ENCODE results near the gene GAPDH. TPM values are rescaled to one million over a fixed set of nuclear protein-coding genes. Genes with fewer than 3 reads are reported as not detected.
"Not testable (repeated sequence)": the region's sequence is repeated elsewhere in the genome, so short reads cannot be mapped to it uniquely, and the experiment has no call there.

The GAPDH gene
- total and polyA plus RNA-seq, 2 donors (not counting 1 experiment from before 2014, with no cell fraction given) = 499 to 951 TPM

DNA sequence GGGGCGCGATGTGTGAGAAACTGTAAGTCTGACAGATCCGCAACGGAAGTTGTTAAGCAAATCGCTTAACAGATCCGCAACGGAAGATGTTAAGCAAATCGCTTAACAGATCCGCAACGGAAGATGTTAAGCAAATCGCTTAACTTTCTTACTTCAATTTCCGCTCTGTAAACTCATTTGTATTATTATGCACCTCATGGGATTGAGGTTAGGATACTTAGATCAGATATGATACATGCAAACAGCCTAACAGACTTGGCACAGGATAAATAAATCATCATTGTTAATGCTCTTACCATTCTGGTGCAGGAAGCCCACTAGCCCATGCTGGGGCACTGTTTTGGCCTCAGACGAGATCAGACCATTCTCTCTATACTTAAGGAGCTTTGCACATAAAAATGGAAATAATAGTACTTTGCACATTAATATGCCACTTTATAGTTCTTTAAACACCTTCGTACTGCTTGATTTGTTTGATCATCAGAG, 40.0 kb upstream of the GAPDH start:
- no peaks in the 10 kb centered on the region for H3K27me3 ChIP-seq (replicated peaks in 1 of 4; ENCODE audit: control extremely low read depth in 1 of 4, control insufficient read depth in 3 of 4, insufficient read depth in 4 of 4, low read length in 3 of 4)
- Mint-ChIP-seq H3K27me3 (no peaks in the 10 kb centered on the region), H3K4me3 (peak overlapping the region; percentile 98), H3K27ac (peak overlapping the region; percentile 93), H3K4me1 (peaks cover 31% of the 10 kb centered on the region), H3K9me3 (ENCODE audit: insufficient read depth) (no peaks in the 10 kb centered on the region)
- no peaks in the 10 kb centered on the region for H3K9me3 ChIP-seq (ENCODE audit: control extremely low read depth in 1 of 3, control insufficient read depth in 2 of 3, insufficient read depth in 1 of 3, low read length in 2 of 3)
- POLR2A ChIA-PET = interaction anchor here (0.6 to 4.8 kb wide), 3 partner anchors 10 to 70 kb away, joined by 3 to 46 read pairs (median 4); partner anchors contain the start of gene VAMP1
- H2AFZ ChIP-seq (ENCODE audit: insufficient read depth, low read depth, low read length, poor library complexity, severe bottlenecking) = peak overlapping the region; percentile 96
- H3K36me3 ChIP-seq (replicated peaks in 1 of 2; ENCODE audit: control extremely low read depth in 1 of 2, control insufficient read depth in 1 of 2, extremely low read depth in 1 of 2, insufficient read depth in 2 of 2, low read length in 1 of 2) = peaks cover 2 to 29% of the 10 kb centered on the region in 2 experiments
- H4K20me1 ChIP-seq (ENCODE audit: control insufficient read depth, insufficient read depth, low read length, poor library complexity, severe bottlenecking) = no peaks in the 10 kb centered on the region
- CTCF ChIA-PET = interaction anchor here (1.1 to 3.4 kb wide), 3 partner anchors 40 to 70 kb away, joined by 3 to 24 read pairs (median 13); partner anchors contain the start of gene GAPDH
- H3K79me2 ChIP-seq (ENCODE audit: control insufficient read depth, insufficient read depth, low read length) = peaks cover 25% of the 10 kb centered on the region
- intact Hi-C loops (cut with micrococcal nuclease) = no loop called here
- WGBS (ENCODE audit: insufficient coverage) = 0% methylated on average over 4 of the region's 14 CpGs
- peak overlapping the region; percentile 68 to 95 (median 81) for H3K4me3 ChIP-seq (ENCODE audit: control extremely low read depth in 1 of 5, extremely low read depth in 1 of 5, insufficient read depth in 1 of 5, low read depth in 2 of 5, low read length in 4 of 5)
- DNase-seq (no peak), ATAC-seq (ENCODE audit: low read depth) (peak; percentile 19)
- TF ChIP-seq CTCF (IDR thresholded peaks at IDR 0.05) (no peak), EZH2 (IDR thresholded peaks at IDR 0.05; ENCODE audit: borderline replicate concordance, insufficient read depth, low read depth, low read length, poor library complexity, severe bottlenecking) (no peak)
- peaks cover 22 to 27% of the 10 kb centered on the region in 2 donors for H3K4me1 ChIP-seq (ENCODE audit: control insufficient read depth in 2 of 2, insufficient read depth in 2 of 2, low read length in 2 of 2)
- peak overlapping the region; percentile 89 for H3K4me2 ChIP-seq (replicated peaks; ENCODE audit: low read depth, low read length, poor library complexity, severe bottlenecking)
- H3K27ac ChIP-seq (ENCODE audit: low read length in 2 of 2) = peak overlapping the region; percentile 35 to 46
- peak overlapping the region; percentile 94 for H3K9ac ChIP-seq (ENCODE audit: low read length)

DNA sequence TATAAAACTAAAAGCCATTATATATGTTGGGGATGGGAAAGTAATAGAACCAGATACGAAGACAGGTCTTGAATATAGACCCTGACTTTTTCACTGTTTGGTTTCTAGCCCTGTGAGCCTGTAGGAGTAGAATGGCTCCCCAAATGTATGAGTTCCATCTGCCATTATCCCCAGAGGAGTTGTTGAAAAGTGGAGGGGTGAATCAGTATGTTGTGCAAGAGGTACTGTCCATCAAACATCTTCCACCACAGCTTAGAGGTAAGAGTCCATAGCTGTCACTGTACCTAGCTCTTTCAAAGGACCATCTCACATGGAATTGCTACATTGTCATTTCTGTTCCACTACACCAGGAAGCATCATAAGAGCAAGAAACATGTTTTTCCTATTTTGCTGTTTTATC, 39.3 kb upstream of the GAPDH start:
- Histone ChIP-seq H3K4me2 (replicated peaks; ENCODE audit: low read depth, low read length, poor library complexity, severe bottlenecking) (peak overlapping the region; percentile 89), H3K4me3 (ENCODE audit: control extremely low read depth in 1 of 5, extremely low read depth in 1 of 5, insufficient read depth in 1 of 5, low read depth in 2 of 5, low read length in 4 of 5) (peak overlapping the region in 3 of 5 experiments; percentile 80 to 95 (median 95)), H3K4me1 (ENCODE audit: control insufficient read depth in 2 of 2, insufficient read depth in 2 of 2, low read length in 2 of 2) (peaks cover 22 to 27% of the 10 kb centered on the region in 2 donors), H3K27ac (ENCODE audit: low read length in 2 of 2) (peak overlapping the region in 1 of 2 donors; percentile 46), H3K27me3 (replicated peaks in 1 of 4; ENCODE audit: control extremely low read depth in 1 of 4, control insufficient read depth in 3 of 4, insufficient read depth in 4 of 4, low read length in 3 of 4) (no peaks in the 10 kb centered on the region), H2AFZ (ENCODE audit: insufficient read depth, low read depth, low read length, poor library complexity, severe bottlenecking) (peak overlapping the region; percentile 96), H4K20me1 (ENCODE audit: control insufficient read depth, insufficient read depth, low read length, poor library complexity, severe bottlenecking) (no peaks in the 10 kb centered on the region), H3K9me3 (ENCODE audit: control extremely low read depth in 1 of 3, control insufficient read depth in 2 of 3, insufficient read depth in 1 of 3, low read length in 2 of 3) (no peaks in the 10 kb centered on the region), H3K79me2 (ENCODE audit: control insufficient read depth, insufficient read depth, low read length) (peaks cover 31% of the 10 kb centered on the region), H3K9ac (ENCODE audit: low read length) (peak overlapping the region; percentile 94), H3K36me3 (replicated peaks in 1 of 2; ENCODE audit: control extremely low read depth in 1 of 2, control insufficient read depth in 1 of 2, extremely low read depth in 1 of 2, insufficient read depth in 2 of 2, low read length in 1 of 2) (peaks cover 3 to 35% of the 10 kb centered on the region in 2 experiments)
- intact Hi-C loops (cut with micrococcal nuclease) = no loop called here
- DNase-seq (no peak), ATAC-seq (ENCODE audit: low read depth) (no peak)
- no CpG with 5 or more reads among the region's 1 CpG for WGBS (ENCODE audit: insufficient coverage)
- H3K4me3 Mint-ChIP-seq = peak overlapping the region; percentile 98
- TF ChIP-seq EZH2 (IDR thresholded peaks at IDR 0.05; ENCODE audit: borderline replicate concordance, insufficient read depth, low read depth, low read length, poor library complexity, severe bottlenecking) (no peak), CTCF (IDR thresholded peaks at IDR 0.05) (no peak)
- POLR2A ChIA-PET = interaction anchor here (1.0 to 4.8 kb wide), 4 partner anchors 24 to 71 kb away, joined by 3 to 46 read pairs (median 4); partner anchors contain the start of gene VAMP1
- H3K27me3 Mint-ChIP-seq = no peaks in the 10 kb centered on the region
- CTCF ChIA-PET = interaction anchor here (0.6 to 3.4 kb wide), 5 partner anchors 29 to 207 kb away, joined by 3 to 24 read pairs (median 6); partner anchors contain the start of gene GAPDH
- peak overlapping the region; percentile 56 for H3K27ac Mint-ChIP-seq
- no peaks in the 10 kb centered on the region for H3K9me3 Mint-ChIP-seq (ENCODE audit: insufficient read depth)
- H3K4me1 Mint-ChIP-seq = peaks cover 31% of the 10 kb centered on the region

GRCh38 chr12:6497291-6497690, 37.0 kb upstream of the GAPDH start:
- H4K20me1 ChIP-seq (ENCODE audit: control insufficient read depth, insufficient read depth, low read length, poor library complexity, severe bottlenecking); H3K9me3 ChIP-seq (ENCODE audit: control extremely low read depth in 1 of 3, control insufficient read depth in 2 of 3, insufficient read depth in 1 of 3, low read length in 2 of 3); H3K9me3 Mint-ChIP-seq (ENCODE audit: insufficient read depth); H3K27ac ChIP-seq (ENCODE audit: low read length in 2 of 2); H3K4me3 Mint-ChIP-seq; H3K4me3 ChIP-seq (ENCODE audit: control extremely low read depth in 1 of 5, extremely low read depth in 1 of 5, insufficient read depth in 1 of 5, low read depth in 2 of 5, low read length in 4 of 5); H3K9ac ChIP-seq (ENCODE audit: low read length); H3K27ac Mint-ChIP-seq; DNase-seq; H3K27me3 Mint-ChIP-seq; H2AFZ ChIP-seq (ENCODE audit: insufficient read depth, low read depth, low read length, poor library complexity, severe bottlenecking); H3K27me3 ChIP-seq (replicated peaks in 1 of 4; ENCODE audit: control extremely low read depth in 1 of 4, control insufficient read depth in 3 of 4, insufficient read depth in 4 of 4, low read length in 3 of 4); ATAC-seq (ENCODE audit: low read depth); H3K4me2 ChIP-seq (replicated peaks; ENCODE audit: low read depth, low read length, poor library complexity, severe bottlenecking); intact Hi-C loops (cut with micrococcal nuclease): not testable (repeated sequence)
- peaks cover 27% of the 10 kb centered on the region for H3K4me1 Mint-ChIP-seq
- CTCF ChIA-PET = interaction anchor here (3.4 kb wide), 1 partner anchor 42 kb away, joined by 24 read pairs; no protein-coding TSS in a partner anchor
- POLR2A ChIA-PET = interaction anchor here (0.6 kb wide), 1 partner anchor 24 kb away, joined by 3 read pairs; no protein-coding TSS in a partner anchor
- WGBS (ENCODE audit: insufficient coverage) = no CpG with 5 or more reads among the region's 3 CpGs
- Histone ChIP-seq H3K4me1 (ENCODE audit: control insufficient read depth in 2 of 2, insufficient read depth in 2 of 2, low read length in 2 of 2) (peaks cover 20 to 23% of the 10 kb centered on the region in 2 donors), H3K36me3 (replicated peaks in 1 of 2; ENCODE audit: control extremely low read depth in 1 of 2, control insufficient read depth in 1 of 2, extremely low read depth in 1 of 2, insufficient read depth in 2 of 2, low read length in 1 of 2) (peaks cover 1 to 31% of the 10 kb centered on the region in 2 experiments), H3K79me2 (ENCODE audit: control insufficient read depth, insufficient read depth, low read length) (peaks cover 53% of the 10 kb centered on the region)

Measured in B cell (primary cell).